H4 (cell line): ENCODE results near the gene MIPEP. TPM values are rescaled to one million over a fixed set of nuclear protein-coding genes. Genes with fewer than 3 reads are reported as not detected.
A peak's percentile ranks its signal among the peaks of the same experiment; 100 is the strongest.

ENCODE experiments used
- DNase-seq: peaks from one replicate; pipeline ENCODE4 v3.0.0-alpha.2; 2015; ENCODE audit warnings: low spot score
- total RNA-seq: library from RNA; depleted of rRNA; stranded (reverse); fragments of >200 nt; shearing (Covaris generic); gene quantifications from 2 replicates; pipeline ENCODE4 v1.2.3, GENCODE V29; 2014

The MIPEP gene
- total RNA-seq, 1 experiment from 2014 or later: 11.2 TPM

GRCh38 chr13:23810685-23811240 lies 78.4 kb downstream of the MIPEP start:
- DNase-seq: no peak

GRCh38 chr13:23808803-23809202 lies 80.4 kb downstream of the MIPEP start:
- no peak for DNase-seq

- DNase-seq: no peak
Observed at GRCh38 chr13:23806874-23807526, 82.2 kb downstream of the MIPEP start.

- no peak for DNase-seq
Observed at GRCh38 chr13:23805821-23806220, 83.4 kb downstream of the MIPEP start.

- no peak for DNase-seq
Observed at GRCh38 chr13:23805122-23805521, 84.1 kb downstream of the MIPEP start.

- DNase-seq: no peak
Observed at GRCh38 chr13:23804166-23804565, 85.0 kb downstream of the MIPEP start.

GRCh38 chr13:23801141-23801540 lies 88.1 kb downstream of the MIPEP start:
- no peak for DNase-seq

GRCh38 chr13:23799945-23800344 lies 89.3 kb downstream of the MIPEP start:
- peak; percentile 5 for DNase-seq

- no peak for DNase-seq
Observed at GRCh38 chr13:23797276-23797903, 91.8 kb downstream of the MIPEP start.

- DNase-seq: no peak
Observed at GRCh38 chr13:23796551-23796950, 92.6 kb downstream of the MIPEP start.

- peak; percentile 10 for DNase-seq
Observed at GRCh38 chr13:23794267-23795161, 94.7 kb downstream of the MIPEP start.

- DNase-seq: no peak
Observed at GRCh38 chr13:23793711-23794110, 95.5 kb downstream of the MIPEP start.

GRCh38 chr13:23792680-23793079 lies 96.5 kb downstream of the MIPEP start:
- DNase-seq: no peak

GRCh38 chr13:23790577-23791170 lies 98.5 kb downstream of the MIPEP start:
- DNase-seq: no peak

GRCh38 chr13:23789576-23790346 lies 99.4 kb downstream of the MIPEP start:
- DNase-seq: no peak

- no peak for DNase-seq
Observed at GRCh38 chr13:23788459-23788858, 100.7 kb downstream of the MIPEP start.

GRCh38 chr13:23787464-23787863 lies 101.7 kb downstream of the MIPEP start:
- no peak for DNase-seq

- no peak for DNase-seq
Observed at GRCh38 chr13:23786607-23787006, 102.6 kb downstream of the MIPEP start.

GRCh38 chr13:23778879-23779278 lies 110.3 kb downstream of the MIPEP start:
- DNase-seq: no peak

- DNase-seq: no peak
Observed at GRCh38 chr13:23778002-23778652, 111.1 kb downstream of the MIPEP start.

GRCh38 chr13:23777575-23777870 lies 111.7 kb downstream of the MIPEP start:
- DNase-seq: no peak
